WTC11 (cell line): ENCODE results near the gene FLT1. TPM values are rescaled to one million over a fixed set of nuclear protein-coding genes. Genes with fewer than 3 reads are reported as not detected.

Experiments
- ATAC-seq: fragments of 200-7000 bp; cut with Tn5 transposase; 2 replicates; pipeline ENCODE4 v1.10.0; 2021; ENCODE audit warnings: mild to moderate bottlenecking, moderate library complexity
- CTCF ChIA-PET: fragments of 300-600 bp; sonication (Branson Sonifier 250); formaldehyde crosslinking; loops from one replicate; lab custom pipeline; 2021; ENCODE audit warnings: antibody characterized with exemption; lab: Charles Lee
- POLR2A ChIA-PET: fragments of 350-600 bp; sonication (Branson Sonifier 250); formaldehyde crosslinking; loops from one replicate; lab custom pipeline; 2021; ENCODE audit warnings: antibody characterized with exemption; lab: Charles Lee
- DNase-seq: peaks from one replicate; pipeline ENCODE4 v3.0.0; 2021; ENCODE audit warnings: low spot score
- H3K27ac Mint-ChIP-seq: 2 replicates; pipeline ENCODE4 v1.8.0; 2021; ENCODE audit warnings: mixed read lengths
- H3K27me3 Mint-ChIP-seq: 2 replicates; pipeline ENCODE4 v1.8.0; 2021; ENCODE audit warnings: low read depth, mild to moderate bottlenecking, moderate library complexity, mixed read lengths
- H3K36me3 Mint-ChIP-seq: 2 replicates; pipeline ENCODE4 v1.8.0; 2021; ENCODE audit warnings: mixed read lengths
- H3K4me1 Mint-ChIP-seq: 2 replicates; pipeline ENCODE4 v1.8.0; 2022; ENCODE audit warnings: mixed read lengths
- H3K4me3 Mint-ChIP-seq: 2 replicates; pipeline ENCODE4 v1.8.0; 2021; ENCODE audit warnings: mild to moderate bottlenecking, moderate library complexity, mixed read lengths
- H3K9me3 Mint-ChIP-seq: 2 replicates; pipeline ENCODE4 v1.8.0; 2021; ENCODE audit warnings: mixed read lengths
- ATF2 ChIP-seq: sonication (generic); formaldehyde crosslinking; IDR thresholded peaks from 2 replicates; pipeline ENCODE4 v1.8.1; 2022; ENCODE audit warnings: low read depth, missing genetic modification reagents, borderline replicate concordance
- CREM ChIP-seq: sonication (generic); formaldehyde crosslinking; IDR thresholded peaks from 2 replicates; pipeline ENCODE4 v1.8.1; 2022; ENCODE audit warnings: mild to moderate bottlenecking, missing genetic modification reagents, moderate library complexity
- E2F1 ChIP-seq: sonication (generic); formaldehyde crosslinking; IDR thresholded peaks from 2 replicates; pipeline ENCODE4 v1.8.0; 2022; ENCODE audit warnings: mild to moderate bottlenecking, missing genetic modification reagents
- E2F4 ChIP-seq: sonication (generic); formaldehyde crosslinking; IDR thresholded peaks from 2 replicates; pipeline ENCODE4 v1.8.1; 2022; ENCODE audit warnings: low read depth, mild to moderate bottlenecking, moderate library complexity, missing genetic modification reagents, borderline replicate concordance
- ETV6 ChIP-seq: sonication (generic); formaldehyde crosslinking; IDR thresholded peaks from 2 replicates; pipeline ENCODE4 v1.8.1; 2022; ENCODE audit warnings: mild to moderate bottlenecking, missing genetic modification reagents
- FOXJ3 ChIP-seq: sonication (generic); formaldehyde crosslinking; IDR thresholded peaks from 2 replicates; pipeline ENCODE4 v1.9.0; 2021; ENCODE audit warnings: missing genetic modification reagents, mild to moderate bottlenecking, borderline replicate concordance
- FOXP1 ChIP-seq: sonication (generic); formaldehyde crosslinking; IDR thresholded peaks from 2 replicates; pipeline ENCODE4 v1.8.0; 2022; ENCODE audit warnings: missing genetic modification reagents, mild to moderate bottlenecking, moderate library complexity, borderline replicate concordance
- GTF2I ChIP-seq: fragments of 250-450 bp; sonication (Bioruptor Pico); conservative IDR thresholded peaks from 2 replicates; pipeline ENCODE4 v1.4.0; 2021; ENCODE audit warnings: mild to moderate bottlenecking
- HMGXB4 ChIP-seq: sonication (generic); formaldehyde crosslinking; IDR thresholded peaks from 2 replicates; pipeline ENCODE4 v1.8.1; 2023; ENCODE audit warnings: mild to moderate bottlenecking, moderate library complexity, missing genetic modification reagents
- JUN ChIP-seq: sonication (generic); formaldehyde crosslinking; IDR thresholded peaks from 2 replicates; pipeline ENCODE4 v1.8.0; 2023; ENCODE audit warnings: mild to moderate bottlenecking, missing genetic modification reagents
- NFE2L1 ChIP-seq: sonication (generic); formaldehyde crosslinking; IDR thresholded peaks from 2 replicates; pipeline ENCODE4 v1.8.1; 2023; ENCODE audit warnings: missing genetic modification reagents
- PRDM15 ChIP-seq: sonication (generic); formaldehyde crosslinking; IDR thresholded peaks from 2 replicates; pipeline ENCODE4 v1.8.0; 2022; ENCODE audit warnings: missing genetic modification reagents
- PREB ChIP-seq: sonication (generic); formaldehyde crosslinking; IDR thresholded peaks from 2 replicates; pipeline ENCODE4 v1.8.1; 2022; ENCODE audit warnings: mild to moderate bottlenecking, missing genetic modification reagents, moderate library complexity, borderline replicate concordance
- ZNF121 ChIP-seq: sonication (generic); formaldehyde crosslinking; IDR thresholded peaks from 2 replicates; pipeline ENCODE4 v1.8.0; 2023; ENCODE audit warnings: missing genetic modification reagents
- ZNF416 ChIP-seq: fragments of 250-450 bp; sonication (Bioruptor Pico); IDR thresholded peaks from 2 replicates; pipeline ENCODE4 v1.9.0; 2021; ENCODE audit warnings: mild to moderate bottlenecking, inconsistent platforms
- ZNF423 ChIP-seq: fragments of 250-450 bp; sonication (Bioruptor Pico); IDR thresholded peaks from 2 replicates; pipeline ENCODE4 v2.1.2; 2022; ENCODE audit warnings: mild to moderate bottlenecking, moderate library complexity
- total RNA-seq: library from RNA; stranded (reverse); gene quantifications from 3 replicates; pipeline ENCODE4 v1.2.3, GENCODE V29; 2021

FLT1 gene
- total RNA-seq, 1 experiment from 2014 or later = 66.3 TPM

GRCh38 chr13:28411831-28412353 is 83.0 kb downstream of the FLT1 start:
- Mint-ChIP-seq H3K27ac (peak overlapping the region; percentile 35; the same call in 1 of the 2 replicates), H3K9me3 (no peaks in the 10 kb centered on the region), H3K4me1 (peaks cover 45% of the 10 kb centered on the region), H3K4me3 (no peak overlapping the region), H3K36me3 (peaks cover 31% of the 10 kb centered on the region), H3K27me3 (no peaks in the 10 kb centered on the region)
- ATAC-seq (no peak), DNase-seq (no peak)
- ChIA-PET POLR2A (no interaction called here), CTCF (no interaction called here)
- no peak for TF ChIP-seq NFE2L1 (CRISPR knock-in tag)
- no peak for TF ChIP-seq E2F4 (CRISPR knock-in tag)
- no peak for TF ChIP-seq ETV6 (CRISPR knock-in tag)
- TF ChIP-seq ZNF423 (CRISPR knock-in tag) = no peak
- no peak for TF ChIP-seq ZNF416 (CRISPR knock-in tag)
- no peak for TF ChIP-seq ATF2 (CRISPR knock-in tag)
- TF ChIP-seq FOXP1 (CRISPR knock-in tag) = no peak
- no peak for TF ChIP-seq ZNF121 (CRISPR knock-in tag)
- no peak for TF ChIP-seq PREB (CRISPR knock-in tag)
- TF ChIP-seq JUN = no peak
- TF ChIP-seq HMGXB4 (CRISPR knock-in tag) = no peak
- TF ChIP-seq FOXJ3 = no peak
- no peak for TF ChIP-seq CREM (CRISPR knock-in tag)
- TF ChIP-seq E2F1 (CRISPR knock-in tag) = no peak
- TF ChIP-seq PRDM15 (CRISPR knock-in tag) = no peak
- TF ChIP-seq GTF2I (CRISPR knock-in tag) = no peak
